BE2C (cell line): ENCODE results near the gene IL11RA.
"Not testable (repeated sequence)": the region's sequence is repeated elsewhere in the genome, so short reads cannot be mapped to it uniquely, and the experiment has no call there.

Experiments used
- DNase-seq: peaks from one replicate; pipeline ENCODE4 v3.0.0-alpha.2; 2020
- H3K27me3 ChIP-seq: fragments of 250-450 bp; sonication (Bioruptor Pico); 2 replicates; pipeline ENCODE4 v1.5.1; 2020; ENCODE audit warnings: mild to moderate bottlenecking
- H3K36me3 ChIP-seq: fragments of 250-450 bp; sonication (Bioruptor Pico); 2 replicates; pipeline ENCODE4 v1.5.1; 2020; ENCODE audit warnings: mild to moderate bottlenecking
- H3K4me1 ChIP-seq: fragments of 250-450 bp; sonication (Bioruptor Pico); 2 replicates; pipeline ENCODE4 v1.5.1; 2020
- H3K4me3 ChIP-seq: 2 replicates; pipeline ENCODE4 v1.5.1; 2011; ENCODE audit warnings: low read depth, low read length
- H3K9me3 ChIP-seq: fragments of 250-450 bp; sonication (Bioruptor Pico); 2 replicates; pipeline ENCODE4 v1.5.1; 2020
- TF ChIP-seq, protein P1 (sequence below): IDR thresholded peaks from 2 replicates; pipeline ENCODE4 v1.5.1; 2012; ENCODE audit warnings: mild to moderate bottlenecking, low read depth, low read length

The IL11RA gene

GRCh38 chr9:34634551-34635248 is 17.3 kb upstream of the IL11RA start:
- no peaks in the 10 kb centered on the region for H3K9me3 ChIP-seq
- TF ChIP-seq, protein P1, sequence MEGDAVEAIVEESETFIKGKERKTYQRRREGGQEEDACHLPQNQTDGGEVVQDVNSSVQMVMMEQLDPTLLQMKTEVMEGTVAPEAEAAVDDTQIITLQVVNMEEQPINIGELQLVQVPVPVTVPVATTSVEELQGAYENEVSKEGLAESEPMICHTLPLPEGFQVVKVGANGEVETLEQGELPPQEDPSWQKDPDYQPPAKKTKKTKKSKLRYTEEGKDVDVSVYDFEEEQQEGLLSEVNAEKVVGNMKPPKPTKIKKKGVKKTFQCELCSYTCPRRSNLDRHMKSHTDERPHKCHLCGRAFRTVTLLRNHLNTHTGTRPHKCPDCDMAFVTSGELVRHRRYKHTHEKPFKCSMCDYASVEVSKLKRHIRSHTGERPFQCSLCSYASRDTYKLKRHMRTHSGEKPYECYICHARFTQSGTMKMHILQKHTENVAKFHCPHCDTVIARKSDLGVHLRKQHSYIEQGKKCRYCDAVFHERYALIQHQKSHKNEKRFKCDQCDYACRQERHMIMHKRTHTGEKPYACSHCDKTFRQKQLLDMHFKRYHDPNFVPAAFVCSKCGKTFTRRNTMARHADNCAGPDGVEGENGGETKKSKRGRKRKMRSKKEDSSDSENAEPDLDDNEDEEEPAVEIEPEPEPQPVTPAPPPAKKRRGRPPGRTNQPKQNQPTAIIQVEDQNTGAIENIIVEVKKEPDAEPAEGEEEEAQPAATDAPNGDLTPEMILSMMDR, result no peak
- H3K36me3 ChIP-seq, result peaks cover 10% of the 10 kb centered on the region
- peaks cover 9% of the 10 kb centered on the region for H3K27me3 ChIP-seq
- DNase-seq, result no peak
- no peak overlapping the region for H3K4me3 ChIP-seq
- H3K4me1 ChIP-seq, result peaks cover 5% of the 10 kb centered on the region

DNA sequence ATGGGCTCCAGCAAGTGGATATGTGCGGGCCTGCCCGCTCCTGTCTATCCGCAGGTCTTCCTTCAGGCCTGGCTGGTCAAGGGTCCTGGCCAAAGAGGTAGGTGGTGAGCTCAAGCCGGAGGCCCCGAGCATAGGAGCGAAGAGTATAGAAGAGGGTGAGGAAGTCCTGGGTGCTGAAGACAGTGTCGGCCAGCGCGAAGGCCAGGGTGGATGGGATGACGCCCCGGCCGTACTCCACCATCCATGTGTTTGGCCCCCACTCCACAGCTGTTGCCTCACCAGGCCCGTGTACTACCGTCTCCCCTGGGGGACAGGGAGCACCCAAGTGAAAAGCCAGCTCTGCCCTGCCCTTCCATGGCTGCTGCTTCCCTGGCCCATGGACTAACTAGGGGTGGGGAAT is 16.4 kb upstream of the IL11RA start:
- Histone ChIP-seq H3K4me3 (peak overlapping the region; percentile 92), H3K4me1 (peaks cover 5% of the 10 kb centered on the region), H3K9me3 (no peaks in the 10 kb centered on the region), H3K27me3 (peaks cover under 1% of the 10 kb centered on the region), H3K36me3 (peaks cover 10% of the 10 kb centered on the region)
- TF ChIP-seq, protein P1, result no peak
- DNase-seq, result no peak

- DNase-seq, result peak; percentile 48
- Histone ChIP-seq H3K9me3 (no peaks in the 10 kb centered on the region), H3K36me3 (peaks cover 10% of the 10 kb centered on the region), H3K4me1 (peaks cover 5% of the 10 kb centered on the region), H3K4me3 (peak overlapping the region; percentile 92), H3K27me3 (no peaks in the 10 kb centered on the region)
- TF ChIP-seq, protein P1, result no peak
Measured at GRCh38 chr9:34636791-34637355, 15.1 kb upstream of the IL11RA start.

DNA sequence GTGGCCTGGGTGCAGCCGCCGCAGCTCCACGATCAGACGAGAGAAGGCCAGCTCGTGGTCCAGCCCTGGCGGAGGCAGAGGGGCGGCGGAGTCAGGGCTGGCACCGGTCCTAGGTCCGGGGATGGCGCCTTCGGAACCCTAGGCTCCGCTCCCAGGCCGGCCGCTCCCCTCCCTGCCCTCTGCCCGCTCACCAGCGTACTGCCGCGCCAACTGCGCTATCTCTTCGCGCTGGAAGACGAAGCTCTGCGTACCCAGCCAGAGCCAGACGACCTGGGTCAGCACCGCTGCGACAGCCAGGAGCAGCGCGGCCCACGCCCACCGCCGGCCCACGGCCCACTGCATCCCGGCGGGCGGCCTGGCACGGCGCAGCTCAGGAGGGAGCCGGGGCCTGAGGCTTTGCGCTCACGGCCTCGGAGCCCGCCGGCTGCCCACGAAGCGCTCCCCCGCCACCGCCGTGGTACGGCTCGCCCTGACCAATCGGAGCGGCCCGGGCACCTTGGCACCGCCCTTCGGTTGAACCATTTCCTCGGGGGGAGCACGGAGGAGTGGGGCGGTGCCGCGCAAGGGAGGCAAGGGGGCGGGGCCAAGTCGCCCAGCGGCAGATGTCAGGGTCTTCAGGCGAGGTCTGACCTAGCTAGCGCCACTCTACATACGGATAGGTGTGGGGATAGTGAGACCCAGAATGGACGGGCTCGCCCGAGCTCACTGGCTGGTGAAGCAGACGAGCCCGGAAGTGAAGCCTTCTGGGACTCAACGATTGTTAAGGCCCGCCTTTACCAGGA is 14.4 kb upstream of the IL11RA start, which contains the start of gene SIGMAR1:
SIGMAR1 (minus strand) TSS at position 432 of the 782 bp plus-strand sequence; CDS start at position 342, 90 bp downstream.
- Histone ChIP-seq H3K4me1 (peaks cover 5% of the 10 kb centered on the region), H3K27me3 (no peaks in the 10 kb centered on the region), H3K4me3 (peak within 1 kb of the TSS; percentile 92), H3K9me3 (no peaks in the 10 kb centered on the region), H3K36me3 (peaks cover 10% of the 10 kb centered on the region)
- peak; percentile 97 for DNase-seq
- TF ChIP-seq, protein P1, result no peak

DNA sequence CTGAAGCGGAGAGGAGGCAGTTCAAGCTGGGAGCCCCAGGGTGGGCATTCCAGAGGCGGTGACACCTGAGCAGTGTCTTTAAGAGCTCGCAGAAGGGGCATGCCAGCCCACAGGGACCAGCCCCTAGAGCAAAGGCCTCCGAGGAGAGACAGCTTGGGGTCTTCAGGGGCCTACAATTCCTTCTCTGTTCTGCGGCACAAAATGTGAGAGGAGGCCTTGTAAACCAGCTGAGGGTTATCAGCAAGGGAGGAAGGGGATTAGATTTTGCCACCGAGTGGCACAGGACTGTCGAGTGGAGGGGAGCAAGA is 13.9 kb upstream of the IL11RA start:
- Histone ChIP-seq H3K4me1 (peaks cover 5% of the 10 kb centered on the region), H3K9me3 (no peaks in the 10 kb centered on the region), H3K4me3 (peak overlapping the region; percentile 92), H3K27me3 (no peaks in the 10 kb centered on the region), H3K36me3 (peaks cover 10% of the 10 kb centered on the region)
- TF ChIP-seq, protein P1, result no peak
- DNase-seq, result no peak

- H3K27me3 ChIP-seq, H3K4me1 ChIP-seq, H3K4me3 ChIP-seq, DNase-seq, H3K9me3 ChIP-seq: not testable (repeated sequence)
- H3K36me3 ChIP-seq, result peaks cover 10% of the 10 kb centered on the region
Measured at GRCh38 chr9:34639322-34639721, 12.7 kb upstream of the IL11RA start.
